Measurements from ENCODE around the gene CCT2. TPM values are rescaled to one million over a fixed set of nuclear protein-coding genes. Genes with fewer than 3 reads are reported as not detected.

CCT2 gene
- total and polyA plus RNA-seq, 9 of the 15 experiments (the other 6 are each of a cell fraction or from before 2014, with no cell fraction given), result 341 to 738 (median 490) TPM

DNA sequence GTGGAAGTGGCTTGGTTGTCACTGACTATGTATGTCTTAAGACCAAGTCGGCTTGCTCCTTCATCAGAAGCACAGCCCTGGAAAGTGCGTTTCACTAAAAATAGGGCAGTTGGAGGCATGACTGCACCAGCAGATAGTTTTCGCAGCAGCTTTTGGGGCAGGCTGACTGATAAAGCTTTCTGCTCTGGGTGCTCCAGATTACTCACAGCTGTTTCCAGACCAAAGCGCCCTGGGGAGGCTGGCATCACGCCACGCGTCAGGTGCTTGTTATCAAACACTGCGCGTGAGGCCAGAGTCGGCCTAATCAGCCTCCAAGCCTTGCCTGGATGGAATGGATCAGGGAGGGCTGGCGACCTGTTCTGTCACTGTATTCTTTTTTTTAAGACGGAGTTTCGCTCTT is 38.7 kb downstream of the CCT2 start (continued):
- TF ChIP-seq ZBTB40 (IDR thresholded peaks at IDR 0.05) (peak; percentile 74), ZBTB40 (CRISPR knock-in tag; IDR thresholded peaks at IDR 0.05) (no peak), HNRNPH1 (optimal IDR thresholded peaks at IDR 0.05; ENCODE audit: low read depth, low read length) (no peak), FOXP1 (CRISPR knock-in tag; IDR thresholded peaks at IDR 0.05) (0 out of 2 replicates have a peak, but pooled peaks have one; percentile 55), JUND (IDR thresholded peaks at IDR 0.05; ENCODE audit: borderline replicate concordance, low read depth, low read length) (peak; percentile 70), JUND (tag; IDR thresholded peaks at IDR 0.05; ENCODE audit: borderline replicate concordance, low read depth, low read length) (peak; percentile 55; the same call in 1 of the 3 replicates), SREBF1 (IDR thresholded peaks at IDR 0.05; ENCODE audit: borderline replicate concordance, low read depth, low read length) (peak; percentile 73; the same call in 1 of the 2 replicates), MEF2A (IDR thresholded peaks at IDR 0.05; ENCODE audit: control insufficient read depth, low read depth, low read length) (peak; percentile 91)
- TF ChIP-seq, protein P1, sequence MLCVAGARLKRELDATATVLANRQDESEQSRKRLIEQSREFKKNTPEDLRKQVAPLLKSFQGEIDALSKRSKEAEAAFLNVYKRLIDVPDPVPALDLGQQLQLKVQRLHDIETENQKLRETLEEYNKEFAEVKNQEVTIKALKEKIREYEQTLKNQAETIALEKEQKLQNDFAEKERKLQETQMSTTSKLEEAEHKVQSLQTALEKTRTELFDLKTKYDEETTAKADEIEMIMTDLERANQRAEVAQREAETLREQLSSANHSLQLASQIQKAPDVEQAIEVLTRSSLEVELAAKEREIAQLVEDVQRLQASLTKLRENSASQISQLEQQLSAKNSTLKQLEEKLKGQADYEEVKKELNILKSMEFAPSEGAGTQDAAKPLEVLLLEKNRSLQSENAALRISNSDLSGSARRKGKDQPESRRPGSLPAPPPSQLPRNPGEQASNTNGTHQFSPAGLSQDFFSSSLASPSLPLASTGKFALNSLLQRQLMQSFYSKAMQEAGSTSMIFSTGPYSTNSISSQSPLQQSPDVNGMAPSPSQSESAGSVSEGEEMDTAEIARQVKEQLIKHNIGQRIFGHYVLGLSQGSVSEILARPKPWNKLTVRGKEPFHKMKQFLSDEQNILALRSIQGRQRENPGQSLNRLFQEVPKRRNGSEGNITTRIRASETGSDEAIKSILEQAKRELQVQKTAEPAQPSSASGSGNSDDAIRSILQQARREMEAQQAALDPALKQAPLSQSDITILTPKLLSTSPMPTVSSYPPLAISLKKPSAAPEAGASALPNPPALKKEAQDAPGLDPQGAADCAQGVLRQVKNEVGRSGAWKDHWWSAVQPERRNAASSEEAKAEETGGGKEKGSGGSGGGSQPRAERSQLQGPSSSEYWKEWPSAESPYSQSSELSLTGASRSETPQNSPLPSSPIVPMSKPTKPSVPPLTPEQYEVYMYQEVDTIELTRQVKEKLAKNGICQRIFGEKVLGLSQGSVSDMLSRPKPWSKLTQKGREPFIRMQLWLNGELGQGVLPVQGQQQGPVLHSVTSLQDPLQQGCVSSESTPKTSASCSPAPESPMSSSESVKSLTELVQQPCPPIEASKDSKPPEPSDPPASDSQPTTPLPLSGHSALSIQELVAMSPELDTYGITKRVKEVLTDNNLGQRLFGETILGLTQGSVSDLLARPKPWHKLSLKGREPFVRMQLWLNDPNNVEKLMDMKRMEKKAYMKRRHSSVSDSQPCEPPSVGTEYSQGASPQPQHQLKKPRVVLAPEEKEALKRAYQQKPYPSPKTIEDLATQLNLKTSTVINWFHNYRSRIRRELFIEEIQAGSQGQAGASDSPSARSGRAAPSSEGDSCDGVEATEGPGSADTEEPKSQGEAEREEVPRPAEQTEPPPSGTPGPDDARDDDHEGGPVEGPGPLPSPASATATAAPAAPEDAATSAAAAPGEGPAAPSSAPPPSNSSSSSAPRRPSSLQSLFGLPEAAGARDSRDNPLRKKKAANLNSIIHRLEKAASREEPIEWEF (CRISPR knock-in tag; IDR thresholded peaks at IDR 0.05), result peak; percentile 98
- TF ChIP-seq, protein P2, sequence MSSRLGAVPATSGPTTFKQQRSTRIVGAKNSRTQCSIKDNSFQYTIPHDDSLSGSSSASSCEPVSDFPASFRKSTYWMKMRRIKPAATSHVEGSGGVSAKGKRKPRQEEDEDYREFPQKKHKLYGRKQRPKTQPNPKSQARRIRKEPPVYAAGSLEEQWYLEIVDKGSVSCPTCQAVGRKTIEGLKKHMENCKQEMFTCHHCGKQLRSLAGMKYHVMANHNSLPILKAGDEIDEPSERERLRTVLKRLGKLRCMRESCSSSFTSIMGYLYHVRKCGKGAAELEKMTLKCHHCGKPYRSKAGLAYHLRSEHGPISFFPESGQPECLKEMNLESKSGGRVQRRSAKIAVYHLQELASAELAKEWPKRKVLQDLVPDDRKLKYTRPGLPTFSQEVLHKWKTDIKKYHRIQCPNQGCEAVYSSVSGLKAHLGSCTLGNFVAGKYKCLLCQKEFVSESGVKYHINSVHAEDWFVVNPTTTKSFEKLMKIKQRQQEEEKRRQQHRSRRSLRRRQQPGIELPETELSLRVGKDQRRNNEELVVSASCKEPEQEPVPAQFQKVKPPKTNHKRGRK (tag; IDR thresholded peaks at IDR 0.05), result no peak
